NCI-H128 (cell line): ENCODE data around the gene IL22.
A peak's percentile ranks its signal among the peaks of the same experiment; 100 is the strongest.

ENCODE experiments used
- DNase-seq: peaks from one replicate; lab custom pipeline; 2025; ENCODE audit not compliant: unreplicated experiment; lab: John Stamatoyannopoulos, UW

IL22 gene

DNA sequence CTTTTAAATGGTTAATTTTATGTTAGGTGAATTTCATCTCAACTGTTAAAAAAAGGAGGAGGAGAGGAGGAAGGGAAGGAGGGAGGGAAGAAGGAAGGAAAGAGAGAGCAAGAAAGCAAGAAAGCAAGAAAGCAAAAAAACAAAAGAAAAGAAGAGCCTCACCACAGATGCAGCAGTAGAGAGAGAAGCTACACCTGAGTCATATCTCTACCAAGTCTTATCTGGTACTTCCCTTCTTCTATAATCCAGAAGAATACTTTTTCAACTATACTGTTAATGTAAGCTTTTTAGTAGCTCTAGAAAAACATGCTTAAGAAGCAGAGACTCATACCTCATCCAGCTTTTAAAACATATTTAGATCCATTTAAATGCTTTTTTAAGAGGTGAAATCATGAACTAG, 22.2 kb downstream of the IL22 start:
- DNase-seq: no peak

GRCh38 chr12:68229956-68230355, 23.4 kb downstream of the IL22 start:
- no peak for DNase-seq

DNA sequence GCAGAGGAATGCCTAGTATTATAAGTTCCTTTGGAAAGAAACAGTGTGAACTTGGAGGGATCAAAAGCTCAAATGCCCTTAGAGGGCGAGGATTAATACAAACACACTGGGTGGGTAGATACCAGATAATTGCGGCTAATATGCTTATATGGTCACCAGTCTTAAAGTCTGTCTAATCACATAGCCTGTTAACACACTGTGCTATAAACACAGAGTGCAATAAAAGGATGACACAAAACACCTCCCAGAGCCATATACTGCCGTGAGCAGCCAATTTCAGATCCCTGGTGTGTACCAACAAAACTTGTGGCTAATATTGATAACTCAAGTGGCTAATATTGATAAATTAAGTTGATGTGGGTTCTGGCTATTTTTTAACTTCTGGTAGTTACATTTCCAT, 26.0 kb downstream of the IL22 start:
- no peak for DNase-seq

- DNase-seq: no peak
Observed at GRCh38 chr12:68225576-68226476, 27.6 kb downstream of the IL22 start, which contains the start of gene IL26. TSS of gene IL26 (minus strand) at chr12:68225810. CDS start at chr12:68225756, 54 bp downstream.

GRCh38 chr12:68224613-68225285, 28.7 kb downstream of the IL22 start:
- no peak for DNase-seq

- peak; percentile 70 for DNase-seq
Observed at GRCh38 chr12:68223067-68223747, 30.2 kb downstream of the IL22 start.

DNA sequence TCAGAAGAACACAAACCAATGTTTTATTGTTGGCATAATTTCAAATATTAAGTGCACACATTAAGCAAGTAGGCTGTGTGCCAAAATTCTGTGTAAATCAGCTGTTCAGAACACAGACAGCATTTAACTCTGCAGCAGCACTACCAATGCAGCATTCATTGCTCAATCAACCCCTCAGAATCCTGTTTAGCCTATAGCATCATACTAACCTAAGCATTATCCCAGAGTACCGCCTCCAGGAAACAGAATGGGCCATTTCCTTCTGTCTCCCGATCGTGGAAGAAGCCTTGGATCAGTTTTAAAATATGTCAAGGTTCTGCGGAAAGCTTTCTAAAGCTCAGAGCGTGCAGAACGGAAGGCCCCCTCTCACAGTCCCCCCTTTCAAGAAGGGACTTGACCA, 31.1 kb downstream of the IL22 start:
- DNase-seq: peak; percentile 69

DNA sequence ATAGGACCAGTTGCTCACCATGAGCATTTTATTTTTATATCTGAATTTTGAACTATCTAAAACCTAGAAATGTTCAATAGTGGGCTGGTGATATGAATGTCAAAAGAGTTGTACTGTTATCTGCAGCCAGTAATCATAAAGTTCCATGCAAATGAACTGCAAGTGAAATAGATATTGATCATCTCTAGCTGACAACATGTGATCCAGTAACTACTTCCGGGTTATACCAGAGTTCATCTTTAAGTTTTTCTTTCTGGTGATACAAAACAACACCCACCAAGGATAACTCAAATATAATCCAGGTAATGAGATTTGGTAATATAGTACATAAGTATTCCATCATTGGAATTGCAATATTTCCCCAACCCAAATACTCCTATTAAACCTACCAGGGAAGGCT, 31.9 kb downstream of the IL22 start:
- DNase-seq: no peak

DNA sequence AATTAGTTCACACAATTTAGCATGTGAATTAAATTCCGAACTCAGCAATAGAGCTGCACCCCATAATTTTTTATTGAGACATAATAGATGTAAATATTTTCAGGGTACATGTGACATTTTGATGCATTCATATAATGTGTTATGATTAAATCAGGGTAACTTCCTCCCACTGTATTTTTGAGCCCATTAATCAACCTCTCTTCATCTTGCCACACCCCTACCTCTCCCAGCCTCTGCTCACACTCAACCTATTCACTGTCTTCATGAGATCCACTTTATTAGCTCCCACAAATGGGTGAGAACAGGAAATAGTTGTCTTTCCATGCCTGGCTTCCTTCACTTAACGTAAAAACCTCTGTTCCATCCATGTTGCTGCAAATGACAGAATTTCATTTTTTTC, 42.5 kb downstream of the IL22 start:
- DNase-seq: no peak

GRCh38 chr12:68209048-68209728, 44.2 kb downstream of the IL22 start:
- peak; percentile 45 for DNase-seq

- peak; percentile 47 for DNase-seq
Observed at GRCh38 chr12:68207276-68207675, 46.1 kb downstream of the IL22 start.

DNA sequence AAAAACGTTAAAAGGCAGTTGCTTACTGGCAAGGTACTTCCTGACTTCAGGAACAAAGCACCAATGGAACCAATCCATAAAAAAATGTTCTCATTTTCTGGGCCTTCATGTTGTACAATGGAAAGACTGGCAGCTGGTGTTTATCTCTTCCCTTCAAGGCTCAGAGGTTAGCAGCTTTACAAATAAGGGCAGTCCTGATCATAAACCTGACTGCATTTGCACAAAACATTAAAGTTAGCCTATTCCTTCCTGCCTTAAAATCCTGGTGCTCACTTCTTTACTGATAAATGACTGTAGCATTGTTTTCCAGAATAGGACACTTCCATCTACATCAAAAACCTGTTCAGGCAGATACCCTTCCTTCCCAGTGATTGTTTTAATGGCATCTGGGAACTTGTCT, 47.0 kb downstream of the IL22 start:
- DNase-seq: no peak

GRCh38 chr12:68203460-68203875, 49.9 kb downstream of the IL22 start:
- no peak for DNase-seq

GRCh38 chr12:68200854-68201253, 52.5 kb downstream of the IL22 start:
- no peak for DNase-seq

DNA sequence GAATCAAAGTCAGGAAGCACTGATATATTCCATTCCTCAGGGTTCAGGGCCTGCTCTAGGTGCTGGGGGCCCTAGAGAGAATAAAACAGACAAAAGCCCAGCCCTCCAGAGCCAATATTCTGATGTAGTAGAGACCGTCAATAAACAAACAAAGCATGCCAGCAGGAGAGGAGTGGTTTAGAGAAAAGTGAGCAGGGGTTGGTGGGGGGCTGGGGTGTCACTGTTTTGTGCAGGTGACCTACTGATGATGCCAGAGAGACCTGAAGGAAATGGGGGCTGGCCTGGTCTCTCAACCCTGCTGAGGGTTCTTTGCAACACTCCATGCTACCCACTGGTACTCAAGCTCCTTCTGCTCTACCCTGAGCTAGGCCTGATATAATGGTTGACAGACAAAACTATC, 54.3 kb downstream of the IL22 start:
- DNase-seq: no peak

DNA sequence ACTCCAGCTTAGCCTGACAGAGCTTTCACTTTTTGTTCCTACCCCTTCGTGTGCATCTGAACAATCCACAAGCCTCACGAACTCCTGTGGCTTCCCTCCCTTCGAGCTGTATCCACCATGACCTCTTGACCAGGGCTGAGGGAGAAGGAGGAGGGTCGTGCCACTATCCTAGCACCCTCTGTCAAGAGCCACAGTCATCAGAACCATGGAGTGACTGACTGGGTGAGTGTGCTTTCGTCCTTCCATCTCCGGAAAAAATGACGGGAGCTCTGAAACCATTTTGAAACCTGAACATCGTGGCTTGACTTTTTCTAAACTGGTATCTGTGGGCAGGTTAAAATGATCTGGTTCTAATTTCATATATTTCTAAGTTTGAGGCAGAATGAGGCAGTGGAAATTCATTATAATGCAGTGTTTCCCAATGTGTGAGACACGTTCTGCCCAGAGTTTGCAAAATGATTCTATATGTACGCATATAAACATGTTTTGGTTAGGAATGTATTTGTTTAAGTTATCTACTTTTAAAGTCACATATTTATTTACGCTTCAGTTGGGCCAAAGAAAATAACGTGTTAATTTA, 54.8 kb downstream of the IL22 start:
- no peak for DNase-seq
